DOHH2 (cell line): Measurements from ENCODE around the gene KISS1R.

ENCODE experiments used
- EZH2phosphoT487 ChIP-seq: fragments of 200-600 bp; sonication (generic); IDR thresholded peaks from 2 replicates; pipeline ENCODE4 v1.6.1; 2017; ENCODE audit warnings: borderline replicate concordance, mild to moderate bottlenecking, antibody characterized with exemption, low read length, moderate library complexity, mixed read lengths
- TF ChIP-seq, protein P1 (sequence below): fragments of 200-600 bp; sonication (generic); IDR thresholded peaks from one replicate; pipeline ENCODE4 v1.5.1; 2014; ENCODE audit warnings: antibody characterized with exemption, mild to moderate bottlenecking, low read depth, low read length; ENCODE audit not compliant: poor library complexity, severe bottlenecking

DNA sequence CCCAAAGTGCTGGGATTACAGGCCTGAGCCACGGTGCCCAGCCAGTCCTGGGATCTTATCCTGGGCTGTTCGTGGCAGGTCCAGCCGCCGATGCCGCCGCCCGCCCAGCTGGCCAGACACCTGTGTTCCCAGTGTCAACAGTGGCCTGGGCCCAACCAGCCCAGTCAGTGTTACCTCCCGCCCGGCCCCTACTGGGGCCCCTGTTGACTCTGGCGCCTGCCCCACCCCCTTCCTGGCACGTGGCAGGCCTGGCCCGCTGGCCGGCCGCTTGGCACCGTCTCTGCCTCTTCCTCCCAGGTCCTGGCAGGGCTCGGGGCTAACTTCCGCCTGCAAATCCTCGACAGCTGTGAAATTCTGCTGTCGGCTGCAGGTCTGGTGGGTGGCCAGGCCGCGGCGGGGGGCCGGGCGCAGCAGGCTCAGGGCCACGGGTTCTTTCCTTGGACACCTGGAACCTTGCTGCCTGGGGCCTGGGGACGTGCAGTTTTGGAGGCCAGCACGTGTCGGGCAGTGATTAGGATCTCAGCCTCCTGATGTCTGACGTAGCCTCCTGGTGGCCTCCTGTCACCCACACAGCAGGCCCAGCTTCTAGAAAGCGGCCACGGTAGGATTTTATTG lies 17.8 kb downstream of the KISS1R start:
- TF ChIP-seq EZH2phosphoT487: no peak
- TF ChIP-seq, protein P1, sequence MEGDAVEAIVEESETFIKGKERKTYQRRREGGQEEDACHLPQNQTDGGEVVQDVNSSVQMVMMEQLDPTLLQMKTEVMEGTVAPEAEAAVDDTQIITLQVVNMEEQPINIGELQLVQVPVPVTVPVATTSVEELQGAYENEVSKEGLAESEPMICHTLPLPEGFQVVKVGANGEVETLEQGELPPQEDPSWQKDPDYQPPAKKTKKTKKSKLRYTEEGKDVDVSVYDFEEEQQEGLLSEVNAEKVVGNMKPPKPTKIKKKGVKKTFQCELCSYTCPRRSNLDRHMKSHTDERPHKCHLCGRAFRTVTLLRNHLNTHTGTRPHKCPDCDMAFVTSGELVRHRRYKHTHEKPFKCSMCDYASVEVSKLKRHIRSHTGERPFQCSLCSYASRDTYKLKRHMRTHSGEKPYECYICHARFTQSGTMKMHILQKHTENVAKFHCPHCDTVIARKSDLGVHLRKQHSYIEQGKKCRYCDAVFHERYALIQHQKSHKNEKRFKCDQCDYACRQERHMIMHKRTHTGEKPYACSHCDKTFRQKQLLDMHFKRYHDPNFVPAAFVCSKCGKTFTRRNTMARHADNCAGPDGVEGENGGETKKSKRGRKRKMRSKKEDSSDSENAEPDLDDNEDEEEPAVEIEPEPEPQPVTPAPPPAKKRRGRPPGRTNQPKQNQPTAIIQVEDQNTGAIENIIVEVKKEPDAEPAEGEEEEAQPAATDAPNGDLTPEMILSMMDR: no peak
